Naive thymus-derived CD4-positive, alpha-beta T cell (primary cell): ENCODE results near the gene SGTA. TPM values are rescaled to one million over a fixed set of nuclear protein-coding genes. Genes with fewer than 3 reads are reported as not detected.

Experiments used
- ATAC-seq: fragments of 150-1000 bp; cut with Tn5 transposase; 2 replicates; pipeline ENCODE4 v1.10.0; 2021; ENCODE audit warnings: mild to moderate bottlenecking, moderate library complexity
- CTCF ChIA-PET: fragments of 350-600 bp; sonication (Branson Sonifier 250); formaldehyde crosslinking; loops from one replicate; lab custom pipeline; 2021; ENCODE audit warnings: antibody characterized with exemption; lab: Charles Lee
- POLR2A ChIA-PET: fragments of 350-600 bp; sonication (Branson Sonifier 250); formaldehyde crosslinking; loops from one replicate; lab custom pipeline; 2021; ENCODE audit warnings: antibody characterized with exemption, inconsistent platforms; lab: Charles Lee
- DNase-seq, 9 donors: peaks; one replicate each; pipeline versions ENCODE4 v3.0.0 to v3.0.0-alpha.2; 2020 to 2022; ENCODE audit warnings: mixed read lengths in 1 of 9
- H3K27ac ChIP-seq: one replicate; pipeline ENCODE4 v1.7.0; 2013; ENCODE audit warnings: mild to moderate bottlenecking, low read depth, low read length, moderate library complexity
- H3K27me3 ChIP-seq, 2 donors: one replicate each; pipeline ENCODE4 v1.7.0; 2013; ENCODE audit warnings: low read length in 2 of 2, mild to moderate bottlenecking in 2 of 2, moderate library complexity in 2 of 2; ENCODE audit not compliant: control insufficient read depth in 2 of 2, insufficient read depth in 2 of 2
- H3K36me3 ChIP-seq, 3 experiments: 1 replicate in 2 of 3; 2 replicates in 1 of 3; pipeline ENCODE4 v1.7.0; 2013; ENCODE audit warnings: low read length in 3 of 3, mild to moderate bottlenecking in 3 of 3, moderate library complexity in 1 of 3; ENCODE audit not compliant: insufficient read depth in 3 of 3, control insufficient read depth in 2 of 3
- H3K4me1 ChIP-seq, 2 donors: one replicate each; pipeline ENCODE4 v1.7.0; 2013; ENCODE audit warnings: low read length in 2 of 2, mild to moderate bottlenecking in 2 of 2, moderate library complexity in 1 of 2; ENCODE audit not compliant: control insufficient read depth in 2 of 2, insufficient read depth in 2 of 2
- H3K4me3 ChIP-seq: 2 replicates; pipeline ENCODE4 v1.7.0; 2013; ENCODE audit warnings: mild to moderate bottlenecking, low read length
- H3K9me3 ChIP-seq, 3 experiments: 1 replicate in 2 of 3; 2 replicates in 1 of 3; pipeline ENCODE4 v1.7.0; 2013; ENCODE audit warnings: low read length in 3 of 3; ENCODE audit not compliant: control insufficient read depth in 2 of 3
- H3K27ac Mint-ChIP-seq, 9 donors: one replicate each; pipeline ENCODE4 v1.8.0; 2020 to 2022; ENCODE audit warnings: mixed read lengths in 9 of 9, mild to moderate bottlenecking in 8 of 9, moderate library complexity in 5 of 9, inconsistent platforms in 2 of 9
- H3K27me3 Mint-ChIP-seq, 5 donors: one replicate each; pipeline ENCODE4 v1.8.0; 2021 to 2022; ENCODE audit warnings: mixed read lengths in 5 of 5, mild to moderate bottlenecking in 1 of 5
- H3K36me3 Mint-ChIP-seq, 5 donors: one replicate each; pipeline ENCODE4 v1.8.0; 2020 to 2022; ENCODE audit warnings: mixed read lengths in 5 of 5, mild to moderate bottlenecking in 3 of 5, inconsistent platforms in 1 of 5
- H3K4me1 Mint-ChIP-seq, 7 donors: one replicate each; pipeline ENCODE4 v1.8.0; 2020 to 2022; ENCODE audit warnings: mixed read lengths in 7 of 7, mild to moderate bottlenecking in 3 of 7, inconsistent platforms in 1 of 7
- H3K4me3 Mint-ChIP-seq, 10 donors: one replicate each; pipeline ENCODE4 v1.8.0; 2020 to 2022; ENCODE audit warnings: mild to moderate bottlenecking in 10 of 10, mixed read lengths in 10 of 10, moderate library complexity in 6 of 10, inconsistent platforms in 2 of 10
- H3K9me3 Mint-ChIP-seq, 11 donors: one replicate each; pipeline ENCODE4 v1.8.0; 2020 to 2022; ENCODE audit warnings: mixed read lengths in 11 of 11, mild to moderate bottlenecking in 4 of 11, inconsistent platforms in 1 of 11, moderate library complexity in 1 of 11
- intact Hi-C, 2 donors: fragments of 100-400 bp; cut with micrococcal nuclease; formaldehyde crosslinking; loops; one replicate each; pipeline ENCODE4 v1.15.1; 2023
- polyA plus RNA-seq, 2 donors: library from polyadenylated mRNA; unstranded; fragments of 300-500 nt; fragmentation: Illumina TruSeq; gene quantifications; one replicate each; pipeline ENCODE4 v1.2.3, GENCODE V29; 2021
- total RNA-seq, 6 experiments: library from RNA in 5 of 6; stranded (reverse) in 5 of 6; gene quantifications; 1 replicate in 5 of 6; 2 replicates in 1 of 6; pipeline ENCODE4 v1.2.3 and lab custom pipeline; 2021 to 2026

SGTA gene
- total and polyA plus RNA-seq, 7 experiments from 2014 or later, result 25.3 to 47.8 (median 37.9) TPM

GRCh38 chr19:2747349-2747748, 35.7 kb downstream of the SGTA start:
- Mint-ChIP-seq H3K36me3 (no peaks in the 10 kb centered on the region), H3K27ac (no peak overlapping the region), H3K9me3 (no peaks in the 10 kb centered on the region), H3K4me1 (no peaks in the 10 kb centered on the region), H3K4me3 (no peak overlapping the region), H3K27me3 (peaks cover 5 to 15% (median 9%) of the 10 kb centered on the region in 5 donors)
- ATAC-seq, result no peak
- Histone ChIP-seq H3K27ac (no peak overlapping the region), H3K36me3 (no peaks in the 10 kb centered on the region), H3K4me3 (no peak overlapping the region), H3K9me3 (no peaks in the 10 kb centered on the region), H3K4me1 (peaks cover 0 to 3% of the 10 kb centered on the region in 2 donors), H3K27me3 (no peaks in the 10 kb centered on the region)
- DNase-seq, result no peak
- POLR2A ChIA-PET, result no interaction called here
- intact Hi-C loops, result no loop called here
- CTCF ChIA-PET, result interaction anchor here (0.7 to 1.4 kb wide), 3 partner anchors 8 to 1706 kb away, joined by 3 to 4 read pairs (median 3); partner anchors contain the start of gene SLC39A3

DNA sequence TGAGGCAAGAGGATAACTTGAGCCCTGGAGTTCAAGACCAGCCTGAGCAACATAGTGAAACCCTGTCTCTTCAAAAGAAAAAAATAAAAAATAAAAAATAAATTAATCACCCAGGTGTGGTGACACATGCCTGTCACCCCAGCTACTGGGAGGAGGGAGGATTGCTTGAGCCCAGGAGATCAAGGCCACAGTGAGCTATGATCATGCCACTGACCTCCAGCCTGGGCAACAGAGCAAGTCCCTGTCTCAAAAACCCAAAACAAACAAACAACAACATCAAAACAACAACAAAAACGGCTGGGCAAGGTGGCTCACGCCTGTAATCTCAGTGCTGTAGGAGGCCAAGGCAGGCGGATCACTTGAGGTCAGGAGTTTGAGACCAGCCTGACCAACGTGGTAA, 39.0 kb downstream of the SGTA start:
- intact Hi-C loops, result no loop called here

DNA sequence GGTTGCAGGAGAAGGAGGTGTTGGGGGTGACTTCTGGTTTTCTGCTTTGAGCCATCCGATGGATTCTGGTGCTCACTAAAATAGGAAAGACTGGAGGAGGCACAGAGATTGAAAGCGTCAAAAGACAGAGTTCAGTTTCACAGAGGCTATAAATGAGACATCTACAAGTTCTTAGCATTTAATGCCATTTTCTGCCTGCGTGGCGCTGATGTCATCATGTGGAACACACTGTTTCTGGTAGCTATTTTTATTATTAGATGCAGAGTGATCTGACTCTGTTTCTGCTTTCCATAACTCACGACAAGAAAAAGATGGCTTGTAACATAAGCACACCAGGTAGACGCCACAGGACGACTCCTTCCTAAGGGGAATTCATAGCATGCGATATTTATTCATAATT, 40.0 kb downstream of the SGTA start:
- no peak overlapping the region for H3K4me3 ChIP-seq
- intact Hi-C loops, result no loop called here
- Mint-ChIP-seq H3K27ac (no peak overlapping the region), H3K27me3 (peaks cover 6 to 23% (median 18%) of the 10 kb centered on the region in 5 donors), H3K36me3 (peaks cover 0 to 4% (median 0%) of the 10 kb centered on the region in 5 donors), H3K9me3 (no peaks in the 10 kb centered on the region), H3K4me3 (no peak overlapping the region), H3K4me1 (peaks cover 5 to 16% (median 15%) of the 10 kb centered on the region in 7 donors)
- POLR2A ChIA-PET, result no interaction called here
- H3K9me3 ChIP-seq, result no peaks in the 10 kb centered on the region
- no peak for ATAC-seq
- H3K4me1 ChIP-seq, result peaks cover 7 to 8% of the 10 kb centered on the region in 2 donors
- no peaks in the 10 kb centered on the region for H3K27me3 ChIP-seq
- no peak for DNase-seq
- H3K36me3 ChIP-seq, result peaks cover 0 to 5% (median 0%) of the 10 kb centered on the region in 3 experiments
- CTCF ChIA-PET, result no interaction called here
- no peak overlapping the region for H3K27ac ChIP-seq

More for the DNA sequence above, 39.0 kb downstream of the SGTA start:
- Histone ChIP-seq H3K27me3 (no peaks in the 10 kb centered on the region), H3K36me3 (peaks cover 0 to 5% (median 0%) of the 10 kb centered on the region in 3 experiments), H3K27ac (no peak overlapping the region), H3K9me3 (no peaks in the 10 kb centered on the region), H3K4me1 (peaks cover 6 to 7% of the 10 kb centered on the region in 2 donors), H3K4me3 (no peak overlapping the region)
- ChIA-PET CTCF (no interaction called here), POLR2A (no interaction called here)
- Mint-ChIP-seq H3K4me3 (no peak overlapping the region), H3K9me3 (no peaks in the 10 kb centered on the region), H3K4me1 (peaks cover 3 to 8% (median 8%) of the 10 kb centered on the region in 7 donors), H3K27me3 (peaks cover 6 to 23% (median 18%) of the 10 kb centered on the region in 5 donors), H3K36me3 (no peaks in the 10 kb centered on the region), H3K27ac (no peak overlapping the region)
- DNase-seq, result no peak
- no peak for ATAC-seq

DNA sequence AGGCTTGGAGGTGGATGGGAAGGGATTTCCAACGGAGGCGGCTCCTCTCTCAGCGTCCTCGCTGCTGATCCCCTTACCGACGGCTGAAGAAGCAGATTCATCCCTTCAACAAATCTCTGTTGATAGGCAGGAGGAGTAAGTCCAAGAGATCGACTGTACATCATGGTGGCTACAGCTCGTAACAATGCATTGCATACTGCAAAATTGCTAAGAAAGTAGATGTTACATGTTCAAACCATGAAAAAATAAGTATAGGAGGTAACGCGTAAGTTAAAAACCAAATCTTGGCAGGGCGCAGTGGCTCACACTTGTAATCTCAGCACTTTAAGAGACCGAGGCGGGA, 42.8 kb downstream of the SGTA start:
- CTCF ChIA-PET, result interaction anchor here (1.4 kb wide), 1 partner anchor 43 kb away, joined by 4 read pairs; the partner anchor contains the start of gene SGTA
- peak overlapping the region; percentile 80 to 90 (median 86) for H3K4me3 Mint-ChIP-seq

GRCh38 chr19:2739602-2740313, 43.3 kb downstream of the SGTA start, which contains the start of gene SLC39A3:
Gene SLC39A3 (minus strand): TSS chr19:2740017. CDS start chr19:2737257, 2,760 bp downstream.
- no peaks in the 10 kb centered on the region for H3K9me3 ChIP-seq
- Mint-ChIP-seq H3K27ac (peak within 1 kb of the TSS in 8 of 9 donors; percentile 36 to 87 (median 72)), H3K36me3 (peaks cover 2 to 24% (median 23%) of the 10 kb centered on the region in 5 donors), H3K4me1 (peaks cover 8 to 29% (median 24%) of the 10 kb centered on the region in 7 donors), H3K27me3 (peaks cover 6 to 18% (median 14%) of the 10 kb centered on the region in 5 donors), H3K9me3 (no peaks in the 10 kb centered on the region), H3K4me3 (peak within 1 kb of the TSS; percentile 80 to 90 (median 86))
- peak within 1 kb of the TSS; percentile 72 for H3K4me3 ChIP-seq
- H3K27ac ChIP-seq, result peak within 1 kb of the TSS; percentile 82
- intact Hi-C loops, result loop anchor here (1.0 to 2.0 kb wide), 7 partner anchors 10 to 312 kb away; partner anchors contain the start of genes GNG7 (in 1 of the 2), SGTA (in 1 of the 2), THOP1 (in 1 of the 2) and TIMM13 (in 1 of the 2)
- H3K4me1 ChIP-seq, result peaks cover 7 to 8% of the 10 kb centered on the region in 2 donors
- peak; percentile 100 for ATAC-seq
- POLR2A ChIA-PET, result interaction anchor here (0.6 to 1.0 kb wide), 3 partner anchors 28 to 101 kb away, joined by 3 read pairs; partner anchors contain the start of gene ZNF555
- CTCF ChIA-PET, result interaction anchor here (0.7 to 1.4 kb wide), 3 partner anchors 8 to 82 kb away, joined by 3 to 4 read pairs (median 4); partner anchors contain the start of gene SGTA
- DNase-seq, result peak; percentile 94 to 99 (median 98)
- no peaks in the 10 kb centered on the region for H3K27me3 ChIP-seq
- H3K36me3 ChIP-seq, result peaks cover 0 to 29% (median 0%) of the 10 kb centered on the region in 3 experiments

More for the DNA sequence above, 42.8 kb downstream of the SGTA start:
- peaks cover 7 to 8% of the 10 kb centered on the region in 2 donors for H3K4me1 ChIP-seq
- Mint-ChIP-seq H3K4me1 (peaks cover 5 to 29% (median 24%) of the 10 kb centered on the region in 7 donors), H3K27ac (peak overlapping the region in 3 of 9 donors; percentile 32 to 43 (median 33)), H3K9me3 (no peaks in the 10 kb centered on the region), H3K36me3 (peaks cover 0 to 22% (median 19%) of the 10 kb centered on the region in 5 donors), H3K27me3 (peaks cover 6 to 18% (median 14%) of the 10 kb centered on the region in 5 donors)
- peak overlapping the region; percentile 72 for H3K4me3 ChIP-seq
- H3K27me3 ChIP-seq, result no peaks in the 10 kb centered on the region
- H3K36me3 ChIP-seq, result peaks cover 0 to 24% (median 0%) of the 10 kb centered on the region in 3 experiments
- intact Hi-C loops, result loop anchor here (1.0 to 2.0 kb wide), 7 partner anchors 9 to 313 kb away; partner anchors contain the start of genes GNG7 (in 1 of the 2), SGTA (in 1 of the 2), THOP1 (in 1 of the 2) and TIMM13 (in 1 of the 2)
- DNase-seq (no peak), ATAC-seq (no peak)
- H3K9me3 ChIP-seq, result no peaks in the 10 kb centered on the region
- H3K27ac ChIP-seq, result no peak overlapping the region
- POLR2A ChIA-PET, result interaction anchor here (1.0 kb wide), 1 partner anchor 101 kb away, joined by 3 read pairs; the partner anchor contains the start of gene ZNF555

DNA sequence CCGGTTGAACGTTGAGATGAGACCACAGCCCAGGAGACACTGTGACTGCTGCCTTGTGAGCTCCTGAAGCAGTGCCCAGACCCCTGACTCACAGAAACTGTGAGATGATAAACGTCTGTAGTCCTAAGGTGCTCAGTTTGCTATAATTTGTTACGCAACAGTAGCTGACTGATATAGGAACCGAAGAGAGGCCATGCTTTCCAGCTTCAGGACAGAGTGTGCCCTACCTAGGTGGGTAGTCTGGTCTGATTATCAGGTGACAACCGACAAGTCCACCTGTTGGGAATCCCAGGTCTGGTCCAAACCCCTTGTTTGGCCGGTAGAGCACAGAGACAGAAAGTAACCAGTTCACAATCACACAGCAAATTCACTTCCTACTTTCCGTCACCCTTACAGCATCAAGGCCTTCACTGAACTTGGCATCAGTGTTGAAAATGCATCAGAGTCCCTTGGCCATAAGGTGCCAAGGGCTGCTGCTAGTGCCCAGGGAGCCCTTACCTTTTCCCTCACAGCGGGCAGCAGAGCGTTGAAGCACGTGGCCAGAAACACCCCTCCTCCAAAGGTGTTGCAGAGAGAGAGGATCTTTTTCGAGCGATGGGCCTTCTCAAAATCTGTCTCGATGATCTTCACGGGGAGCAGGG, 46.4 kb downstream of the SGTA start:
- CTCF ChIA-PET, result interaction anchor here (0.5 to 1.1 kb wide), 2 partner anchors 13 to 1133 kb away, joined by 4 read pairs; no protein-coding TSS in a partner anchor
- peaks cover 7 to 8% of the 10 kb centered on the region in 2 donors for H3K4me1 ChIP-seq
- Mint-ChIP-seq H3K9me3 (no peaks in the 10 kb centered on the region), H3K27me3 (peaks cover 0 to 5% (median 0%) of the 10 kb centered on the region in 5 donors), H3K4me1 (peaks cover 10 to 37% (median 24%) of the 10 kb centered on the region in 7 donors), H3K27ac (no peak overlapping the region), H3K4me3 (peak overlapping the region in 4 of 10 donors; percentile 7 to 58 (median 38)), H3K36me3 (peaks cover 6 to 32% (median 25%) of the 10 kb centered on the region in 5 donors)
- H3K27me3 ChIP-seq, result no peaks in the 10 kb centered on the region
- intact Hi-C loops, result no loop called here
- no peak for ATAC-seq
- no peak overlapping the region for H3K27ac ChIP-seq
- H3K9me3 ChIP-seq, result no peaks in the 10 kb centered on the region
- peaks cover 0 to 50% (median 0%) of the 10 kb centered on the region in 3 experiments for H3K36me3 ChIP-seq
- no peak for DNase-seq
- POLR2A ChIA-PET, result no interaction called here
- H3K4me3 ChIP-seq, result no peak overlapping the region
